AG04450 (cell line): Measurements from ENCODE around the gene IFITM5. TPM values are rescaled to one million over a fixed set of nuclear protein-coding genes. Genes with fewer than 3 reads are reported as not detected.
"Not testable (repeated sequence)": the region's sequence is repeated elsewhere in the genome, so short reads cannot be mapped to it uniquely, and the experiment has no call there.

Experiments used
- CTCF ChIA-PET: fragments of 300-600, 350-600 bp; formaldehyde crosslinking; extraction: SDS; loops from one replicate; lab custom pipeline; 2022; ENCODE audit warnings: antibody characterized with exemption, inconsistent platforms; lab: Charles Lee
- POLR2A ChIA-PET: fragments of 350-600 bp; formaldehyde crosslinking; extraction: SDS; loops from one replicate; lab custom pipeline; 2021; ENCODE audit warnings: antibody characterized with exemption, inconsistent platforms; lab: Yijun Ruan, JAX
- DNase-seq: peaks from one replicate; pipeline ENCODE4 v3.0.0-alpha.2; 2011; ENCODE audit warnings: low read depth, low spot score
- H3K27ac ChIP-seq: one replicate; pipeline ENCODE4 v1.5.1; 2012; ENCODE audit warnings: low read depth, low read length, control low read depth
- H3K27me3 ChIP-seq: one replicate; pipeline ENCODE4 v1.6.0; 2012; ENCODE audit warnings: low read length; ENCODE audit not compliant: control insufficient read depth, insufficient read depth
- H3K4me3 ChIP-seq: 2 replicates; pipeline ENCODE4 v1.5.1; 2011; ENCODE audit warnings: mild to moderate bottlenecking, low read depth, low read length, control low read depth
- H3K9me3 ChIP-seq: 2 replicates; pipeline ENCODE4 v1.5.1; 2012; ENCODE audit warnings: low read length; ENCODE audit not compliant: control insufficient read depth, insufficient read depth
- CTCF ChIP-seq: IDR thresholded peaks from 2 replicates; pipeline ENCODE4 v1.5.1; 2011; ENCODE audit warnings: low read depth, low read length, control low read depth, inconsistent platforms
- polyA plus RNA-seq: library from polyadenylated mRNA; depleted of rRNA; stranded (reverse); fragments of >200 nt; gene quantifications from 2 replicates; pipeline ENCODE4 v1.2.3, GENCODE V29; 2011

IFITM5 gene
- polyA plus RNA-seq, 1 experiment = not detected

- DNase-seq, H3K4me3 ChIP-seq, CTCF ChIA-PET, H3K27ac ChIP-seq: not testable (repeated sequence)
- Histone ChIP-seq H3K27me3 (peaks cover 21% of the 10 kb centered on the region), H3K9me3 (peaks cover 15% of the 10 kb centered on the region; the same call in 1 of the 2 replicates)
- POLR2A ChIA-PET = interaction anchor here (1.1 to 1.2 kb wide), 2 partner anchors 18 to 61 kb away, joined by 3 read pairs; partner anchors contain the start of genes BET1L and RIC8A
- 0 out of 2 replicates have a peak, but pooled peaks have one; percentile 16 for TF ChIP-seq CTCF
Observed at GRCh38 chr11:268716-269145, 30.6 kb downstream of the IFITM5 start.

- ChIA-PET CTCF (no interaction called here), POLR2A (interaction anchor here (1.2 kb wide), 1 partner anchor 17 kb away, joined by 3 read pairs; no protein-coding TSS in a partner anchor)
- H3K4me3 ChIP-seq = no peak overlapping the region
- H3K27ac ChIP-seq = no peak overlapping the region
- TF ChIP-seq CTCF = no peak
- peaks cover 14% of the 10 kb centered on the region for H3K27me3 ChIP-seq
- no peak for DNase-seq
- peaks cover 15% of the 10 kb centered on the region; the same call in 1 of the 2 replicates for H3K9me3 ChIP-seq
Observed at GRCh38 chr11:267491-267994, 31.8 kb downstream of the IFITM5 start.

GRCh38 chr11:266676-267439 is 32.5 kb downstream of the IFITM5 start:
- ChIA-PET POLR2A (no interaction called here), CTCF (no interaction called here)
- peaks cover 15% of the 10 kb centered on the region; the same call in 1 of the 2 replicates for H3K9me3 ChIP-seq
- no peak overlapping the region for H3K4me3 ChIP-seq
- H3K27me3 ChIP-seq = peaks cover 7% of the 10 kb centered on the region
- H3K27ac ChIP-seq = no peak overlapping the region
- DNase-seq = no peak
- no peak for TF ChIP-seq CTCF

GRCh38 chr11:261624-262023 is 37.7 kb downstream of the IFITM5 start:
- Histone ChIP-seq H3K9me3 (peaks cover 4% of the 10 kb centered on the region; the same call in 1 of the 2 replicates), H3K27ac (no peak overlapping the region), H3K27me3 (peaks cover 9% of the 10 kb centered on the region), H3K4me3 (no peak overlapping the region)
- no peak for TF ChIP-seq CTCF
- DNase-seq = no peak
- ChIA-PET POLR2A (no interaction called here), CTCF (no interaction called here)

- ChIA-PET POLR2A (no interaction called here), CTCF (interaction anchor here (1.6 kb wide), 1 partner anchor 8 kb away, joined by 5 read pairs; no protein-coding TSS in a partner anchor)
- Histone ChIP-seq H3K27ac (no peak overlapping the region), H3K9me3 (no peaks in the 10 kb centered on the region), H3K27me3 (peaks cover 9% of the 10 kb centered on the region), H3K4me3 (no peak overlapping the region)
- TF ChIP-seq CTCF = no peak
- no peak for DNase-seq
Observed at GRCh38 chr11:259413-259812, 39.9 kb downstream of the IFITM5 start.
